ENCODE data around the gene ZNF823.

DNA sequence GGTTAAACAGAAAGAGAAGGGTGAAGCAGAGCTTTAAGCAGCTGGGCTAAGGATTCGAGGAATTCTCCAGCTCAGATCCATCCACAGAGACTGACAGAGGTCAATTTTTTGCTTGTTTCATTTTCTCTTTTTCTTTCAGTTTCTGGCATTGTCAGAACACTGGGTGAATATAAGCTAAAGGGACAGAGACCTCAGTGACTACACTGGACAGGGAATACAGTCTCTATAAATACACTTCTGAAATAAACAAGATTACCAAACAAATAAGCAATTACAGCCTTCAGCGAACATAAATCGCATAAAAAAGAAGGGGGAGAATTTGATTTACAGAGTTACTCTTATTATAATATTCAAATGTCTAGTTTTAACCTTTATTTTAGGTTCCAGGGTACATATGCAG is 24.4 kb upstream of the ZNF823 start:
- TF ChIP-seq, protein P1, sequence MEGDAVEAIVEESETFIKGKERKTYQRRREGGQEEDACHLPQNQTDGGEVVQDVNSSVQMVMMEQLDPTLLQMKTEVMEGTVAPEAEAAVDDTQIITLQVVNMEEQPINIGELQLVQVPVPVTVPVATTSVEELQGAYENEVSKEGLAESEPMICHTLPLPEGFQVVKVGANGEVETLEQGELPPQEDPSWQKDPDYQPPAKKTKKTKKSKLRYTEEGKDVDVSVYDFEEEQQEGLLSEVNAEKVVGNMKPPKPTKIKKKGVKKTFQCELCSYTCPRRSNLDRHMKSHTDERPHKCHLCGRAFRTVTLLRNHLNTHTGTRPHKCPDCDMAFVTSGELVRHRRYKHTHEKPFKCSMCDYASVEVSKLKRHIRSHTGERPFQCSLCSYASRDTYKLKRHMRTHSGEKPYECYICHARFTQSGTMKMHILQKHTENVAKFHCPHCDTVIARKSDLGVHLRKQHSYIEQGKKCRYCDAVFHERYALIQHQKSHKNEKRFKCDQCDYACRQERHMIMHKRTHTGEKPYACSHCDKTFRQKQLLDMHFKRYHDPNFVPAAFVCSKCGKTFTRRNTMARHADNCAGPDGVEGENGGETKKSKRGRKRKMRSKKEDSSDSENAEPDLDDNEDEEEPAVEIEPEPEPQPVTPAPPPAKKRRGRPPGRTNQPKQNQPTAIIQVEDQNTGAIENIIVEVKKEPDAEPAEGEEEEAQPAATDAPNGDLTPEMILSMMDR (IDR thresholded peaks at IDR 0.05), result no peak
- TF ChIP-seq POLR2A (IDR thresholded peaks at IDR 0.05), result no peak
- no peak for TF ChIP-seq POLR2AphosphoS5 (IDR thresholded peaks at IDR 0.05)
- no peak for TF ChIP-seq EP300 (IDR thresholded peaks at IDR 0.05)

Measured in gastroesophageal sphincter (tissue), 3 donors.